GM12865 (cell line): ENCODE results near the gene LDLRAD4.

ENCODE experiments used
- DNase-seq: peaks from one replicate; pipeline ENCODE4 v3.0.0; 2010; ENCODE audit warnings: low read depth
- H3K4me3 ChIP-seq: 2 replicates; pipeline ENCODE4 v1.5.1; 2011; ENCODE audit warnings: mild to moderate bottlenecking, low read depth, low read length, control low read depth
- TF ChIP-seq, protein P1 (sequence below): IDR thresholded peaks from 2 replicates; pipeline ENCODE4 v1.5.1; 2011; ENCODE audit warnings: low read length, control low read depth, low read depth, inconsistent platforms; ENCODE audit not compliant: insufficient read depth; ENCODE audit errors: missing control alignments

Gene LDLRAD4

DNA sequence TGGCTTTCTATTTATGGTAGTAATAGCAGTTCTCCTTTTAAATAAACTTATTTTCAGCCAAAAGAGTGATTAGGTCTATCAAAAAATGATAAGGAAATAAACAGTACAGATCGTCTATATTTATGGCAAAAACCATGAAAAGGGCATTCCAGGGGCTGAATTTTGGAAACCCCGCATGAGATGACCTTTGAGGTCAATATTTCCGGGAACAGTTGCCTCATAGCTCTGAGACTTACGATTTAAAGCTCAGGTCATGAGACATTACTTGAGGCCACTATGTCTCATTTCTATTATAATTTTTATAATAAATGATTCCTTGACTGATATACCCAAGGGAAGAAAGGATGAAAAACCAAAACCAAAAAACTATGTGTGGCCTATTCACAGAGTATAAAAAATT, 101.1 kb downstream of the LDLRAD4 start:
- H3K4me3 ChIP-seq: no peak overlapping the region
- DNase-seq: no peak
- TF ChIP-seq, protein P1, sequence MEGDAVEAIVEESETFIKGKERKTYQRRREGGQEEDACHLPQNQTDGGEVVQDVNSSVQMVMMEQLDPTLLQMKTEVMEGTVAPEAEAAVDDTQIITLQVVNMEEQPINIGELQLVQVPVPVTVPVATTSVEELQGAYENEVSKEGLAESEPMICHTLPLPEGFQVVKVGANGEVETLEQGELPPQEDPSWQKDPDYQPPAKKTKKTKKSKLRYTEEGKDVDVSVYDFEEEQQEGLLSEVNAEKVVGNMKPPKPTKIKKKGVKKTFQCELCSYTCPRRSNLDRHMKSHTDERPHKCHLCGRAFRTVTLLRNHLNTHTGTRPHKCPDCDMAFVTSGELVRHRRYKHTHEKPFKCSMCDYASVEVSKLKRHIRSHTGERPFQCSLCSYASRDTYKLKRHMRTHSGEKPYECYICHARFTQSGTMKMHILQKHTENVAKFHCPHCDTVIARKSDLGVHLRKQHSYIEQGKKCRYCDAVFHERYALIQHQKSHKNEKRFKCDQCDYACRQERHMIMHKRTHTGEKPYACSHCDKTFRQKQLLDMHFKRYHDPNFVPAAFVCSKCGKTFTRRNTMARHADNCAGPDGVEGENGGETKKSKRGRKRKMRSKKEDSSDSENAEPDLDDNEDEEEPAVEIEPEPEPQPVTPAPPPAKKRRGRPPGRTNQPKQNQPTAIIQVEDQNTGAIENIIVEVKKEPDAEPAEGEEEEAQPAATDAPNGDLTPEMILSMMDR: no peak

- DNase-seq: no peak
- TF ChIP-seq, protein P1: no peak
- H3K4me3 ChIP-seq: no peak overlapping the region
Observed at GRCh38 chr18:13320096-13320495, 101.5 kb downstream of the LDLRAD4 start.

DNA sequence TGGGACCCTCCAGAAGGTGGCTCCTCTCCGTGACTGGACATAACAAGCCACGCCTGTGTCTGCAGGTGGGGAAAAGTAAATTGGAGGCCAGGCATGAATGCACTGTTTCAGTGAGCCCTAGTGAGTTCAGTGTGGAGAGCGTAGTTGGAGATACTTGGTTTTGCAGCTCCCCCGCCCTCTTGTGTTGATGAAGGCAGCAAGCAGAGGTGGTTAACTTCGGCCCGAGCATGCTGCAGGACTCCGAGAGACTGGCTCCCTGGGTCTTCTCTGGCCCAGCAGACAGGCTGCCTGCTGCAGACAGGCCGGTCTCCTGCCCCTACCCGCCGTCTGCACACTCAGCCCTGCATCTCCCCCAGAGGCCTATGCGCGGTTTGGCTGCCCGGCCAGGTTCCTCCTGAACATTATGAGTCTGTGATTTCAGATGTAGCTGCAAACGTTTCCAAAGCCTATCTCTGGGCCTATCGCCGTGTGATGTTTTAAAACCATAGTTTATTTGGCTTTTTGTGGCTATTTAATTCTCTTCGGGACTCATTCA, 102.4 kb downstream of the LDLRAD4 start:
- DNase-seq: no peak
- TF ChIP-seq, protein P1: no peak
- no peak overlapping the region for H3K4me3 ChIP-seq

DNA sequence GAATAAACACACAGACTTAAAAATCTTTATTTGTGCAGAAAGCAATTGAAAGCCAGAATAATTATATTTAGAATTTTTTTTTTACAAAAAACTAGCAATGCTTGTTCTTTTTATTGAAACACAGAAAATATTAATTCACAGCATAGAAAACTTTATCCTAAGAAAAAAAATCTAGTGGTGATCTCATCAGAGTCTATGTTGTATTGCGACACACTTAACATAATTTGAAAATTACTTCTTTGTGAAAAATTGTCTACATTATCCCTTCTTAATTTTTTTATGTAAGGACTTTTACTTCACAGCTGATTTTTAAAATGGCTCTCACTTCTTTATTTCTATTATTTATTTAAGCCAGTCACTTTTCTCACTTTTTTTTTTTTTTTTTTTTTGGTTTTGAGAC, 103.4 kb downstream of the LDLRAD4 start:
- TF ChIP-seq, protein P1: no peak
- no peak overlapping the region for H3K4me3 ChIP-seq
- no peak for DNase-seq

- no peak for DNase-seq
- no peak overlapping the region for H3K4me3 ChIP-seq
- TF ChIP-seq, protein P1: no peak
Observed at GRCh38 chr18:13323186-13323585, 104.6 kb downstream of the LDLRAD4 start.

GRCh38 chr18:13324880-13325279, 106.3 kb downstream of the LDLRAD4 start:
- DNase-seq: no peak
- TF ChIP-seq, protein P1: no peak
- H3K4me3 ChIP-seq: no peak overlapping the region

DNA sequence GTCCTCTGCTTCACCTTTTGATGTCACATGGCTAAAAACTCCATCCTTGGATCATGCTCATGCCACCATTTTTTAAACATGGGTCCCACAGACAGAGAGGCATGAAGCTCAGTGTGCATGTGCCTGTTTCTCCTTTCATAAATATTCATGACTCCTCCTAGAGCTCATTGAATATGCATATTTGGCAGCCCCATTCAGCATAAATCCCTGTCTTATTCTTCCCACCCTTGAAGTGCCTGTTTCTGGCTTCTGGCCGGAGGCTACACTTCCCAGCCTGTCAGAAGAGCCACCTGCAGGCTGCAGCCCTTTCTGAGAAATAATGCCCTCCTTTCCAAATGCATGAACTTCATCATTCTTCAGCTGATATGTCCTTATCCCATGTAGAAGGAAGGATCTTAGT, 109.7 kb downstream of the LDLRAD4 start:
- no peak for DNase-seq
- TF ChIP-seq, protein P1: no peak
- H3K4me3 ChIP-seq: no peak overlapping the region
